H1 (cell line): Measurements from ENCODE around the gene FABP6. TPM values are rescaled to one million over a fixed set of nuclear protein-coding genes. Genes with fewer than 3 reads are reported as not detected.

Experiments used
- CTCF ChIA-PET: fragments of 300-600 bp; sonication (Branson Sonifier 250); formaldehyde crosslinking; loops from one replicate; lab custom pipeline; 2021; ENCODE audit not compliant: partially characterized antibody; lab: Charles Lee
- POLR2A ChIA-PET: fragments of 300-600 bp; sonication (Branson Sonifier 250); formaldehyde crosslinking; loops from one replicate; lab custom pipeline; 2021; ENCODE audit warnings: inconsistent platforms; ENCODE audit not compliant: partially characterized antibody; lab: Charles Lee
- DNase-seq, 2 experiments: peaks; one replicate each; pipeline versions ENCODE4 v3.0.0 to v3.0.0-alpha.2; 2010 to 2022; ENCODE audit warnings: low spot score in 2 of 2, low read depth in 1 of 2, mixed read lengths in 1 of 2
- FAIRE-seq: peaks from 2 replicates; lab custom pipeline; 2011; peaks lifted over from hg19 to GRCh38; lab: Jason Lieb, UNC
- H2AFZ ChIP-seq: 2 replicates; pipeline ENCODE4 v1.8.1; 2012; ENCODE audit warnings: low read length, inconsistent platforms
- H2AK5ac ChIP-seq: 2 replicates; pipeline ENCODE4 v1.6.1; 2013; ENCODE audit warnings: low read depth, low read length
- H2BK120ac ChIP-seq: replicated peaks from 2 replicates; pipeline ENCODE3; 2013; ENCODE audit warnings: low read depth, low read length, inconsistent platforms
- H2BK12ac ChIP-seq: 2 replicates; pipeline ENCODE4 v1.6.1; 2013; ENCODE audit warnings: low read depth, low read length
- H2BK15ac ChIP-seq: 2 replicates; pipeline ENCODE4 v1.6.1; 2013; ENCODE audit warnings: low read length
- H2BK20ac ChIP-seq: 2 replicates; pipeline ENCODE4 v1.6.1; 2013; ENCODE audit warnings: low read length
- H2BK5ac ChIP-seq: 2 replicates; pipeline ENCODE4 v1.6.1; 2013; ENCODE audit warnings: low read depth, low read length
- H3K14ac ChIP-seq: 2 replicates; pipeline ENCODE4 v1.6.1; 2013; ENCODE audit warnings: inconsistent platforms; ENCODE audit not compliant: insufficient read length
- H3K18ac ChIP-seq: 2 replicates; pipeline ENCODE4 v1.6.1; 2013; ENCODE audit warnings: low read length; ENCODE audit errors: extremely low read depth
- H3K23ac ChIP-seq: 2 replicates; pipeline ENCODE4 v1.6.1; 2013; ENCODE audit warnings: inconsistent platforms; ENCODE audit not compliant: insufficient read length
- H3K23me2 ChIP-seq: 2 replicates; pipeline ENCODE4 v1.6.1; 2013; ENCODE audit warnings: low read depth, low read length
- H3K27ac ChIP-seq: 2 replicates; pipeline ENCODE4 v1.6.1; 2011; ENCODE audit warnings: low read depth, low read length, inconsistent platforms
- H3K27me3 ChIP-seq, 4 experiments: replicated peaks in 1 of 4; 1 replicate in 1 of 4; 2 replicates in 3 of 4; pipeline versions ENCODE4 v1.6.1 to v1.8.1; 2011 to 2013; ENCODE audit warnings: low read length in 3 of 4, mild to moderate bottlenecking in 3 of 4, inconsistent platforms in 2 of 4, mixed read lengths in 2 of 4, moderate library complexity in 1 of 4; ENCODE audit not compliant: control insufficient read depth in 3 of 4, insufficient read depth in 3 of 4; ENCODE audit errors: extremely low read depth in 1 of 4
- H3K36me3 ChIP-seq, 4 experiments: 2 replicates each; pipeline versions ENCODE4 v1.6.1 to v1.8.1; 2011 to 2013; ENCODE audit warnings: mild to moderate bottlenecking in 4 of 4, low read length in 3 of 4, moderate library complexity in 2 of 4, control low read depth in 1 of 4, inconsistent platforms in 1 of 4; ENCODE audit not compliant: insufficient read depth in 4 of 4, control insufficient read depth in 2 of 4
- H3K4ac ChIP-seq: replicated peaks from 2 replicates; pipeline ENCODE3; 2013; ENCODE audit warnings: low read length, low read depth, mixed read lengths, inconsistent platforms; ENCODE audit not compliant: insufficient read length
- H3K4me1 ChIP-seq, 4 experiments: replicated peaks in 1 of 4; 1 replicate in 1 of 4; 2 replicates in 3 of 4; pipeline versions ENCODE4 v1.6.1 to v1.8.1; 2011 to 2013; ENCODE audit warnings: low read length in 3 of 4, inconsistent platforms in 2 of 4, mixed read lengths in 1 of 4; ENCODE audit not compliant: insufficient read depth in 4 of 4, control insufficient read depth in 3 of 4
- H3K4me2 ChIP-seq, 2 experiments: 2 replicates each; pipeline versions ENCODE4 v1.6.1 to v1.8.1; 2011 to 2013; ENCODE audit warnings: low read depth in 2 of 2, low read length in 2 of 2, control low read depth in 1 of 2, inconsistent platforms in 1 of 2, mild to moderate bottlenecking in 1 of 2; ENCODE audit not compliant: insufficient read depth in 1 of 2
- H3K4me3 ChIP-seq, 4 experiments: fragments of 200-600, 300-600 bp in 1 of 4; sonication (generic), shearing (Covaris generic), sonication (Bioruptor Twin) in 1 of 4; 2 replicates each; pipeline versions ENCODE4 v1.5.1 to v1.8.1; 2011 to 2016; ENCODE audit warnings: low read length in 4 of 4, low read depth in 3 of 4, control low read depth in 2 of 4, inconsistent platforms in 2 of 4, mild to moderate bottlenecking in 2 of 4, mixed read lengths in 1 of 4, moderate library complexity in 1 of 4; ENCODE audit not compliant: insufficient read depth in 2 of 4; ENCODE audit errors: extremely low read depth in 1 of 4
- H3K56ac ChIP-seq: replicated peaks from 2 replicates; pipeline ENCODE3; 2013; ENCODE audit warnings: low read depth, mild to moderate bottlenecking, mixed read lengths, low read length, inconsistent platforms; ENCODE audit not compliant: insufficient read length
- H3K79me1 ChIP-seq: 2 replicates; pipeline ENCODE4 v1.6.1; 2013; ENCODE audit warnings: low read depth, low read length, control low read depth
- H3K79me2 ChIP-seq, 2 experiments: 2 replicates each; pipeline versions ENCODE4 v1.6.1 to v1.8.1; 2012 to 2013; ENCODE audit warnings: low read length in 2 of 2, mild to moderate bottlenecking in 2 of 2, inconsistent platforms in 1 of 2; ENCODE audit not compliant: insufficient read depth in 2 of 2, control insufficient read depth in 1 of 2
- H3K9ac ChIP-seq, 4 experiments: replicated peaks in 1 of 4; 1 replicate in 1 of 4; 2 replicates in 3 of 4; pipeline versions ENCODE4 v1.6.1 to v1.8.1; 2011 to 2013; ENCODE audit warnings: low read depth in 3 of 4, low read length in 3 of 4, control low read depth in 2 of 4, mild to moderate bottlenecking in 2 of 4, moderate library complexity in 2 of 4, inconsistent platforms in 1 of 4; ENCODE audit errors: extremely low read depth in 1 of 4
- H3K9me3 ChIP-seq, 2 experiments: 2 replicates each; pipeline versions ENCODE4 v1.6.1 to v1.8.1; 2012 to 2013; ENCODE audit warnings: mild to moderate bottlenecking in 2 of 2, moderate library complexity in 2 of 2, control low read depth in 1 of 2, inconsistent platforms in 1 of 2, low read depth in 1 of 2, low read length in 1 of 2, mixed read lengths in 1 of 2; ENCODE audit not compliant: insufficient read depth in 2 of 2
- H4K20me1 ChIP-seq, 2 experiments: replicated peaks in 1 of 2; 2 replicates each; pipeline versions ENCODE3 to v1.8.1; 2011 to 2013; ENCODE audit warnings: inconsistent platforms in 2 of 2, low read length in 2 of 2, mild to moderate bottlenecking in 1 of 2; ENCODE audit not compliant: insufficient read depth in 2 of 2, control insufficient read depth in 1 of 2
- H4K5ac ChIP-seq: 2 replicates; pipeline ENCODE4 v1.6.1; 2013; ENCODE audit warnings: low read length, low read depth, mixed read lengths, inconsistent platforms; ENCODE audit not compliant: insufficient read length
- H4K8ac ChIP-seq: 2 replicates; pipeline ENCODE4 v1.8.0; 2013; ENCODE audit warnings: mild to moderate bottlenecking, moderate library complexity, low read length, inconsistent platforms; ENCODE audit not compliant: insufficient read depth; ENCODE audit errors: extremely low read depth
- H4K91ac ChIP-seq: replicated peaks from 2 replicates; pipeline ENCODE3; 2013; ENCODE audit warnings: low read length, mixed read lengths, inconsistent platforms; ENCODE audit not compliant: insufficient read length
- HDAC6 ChIP-seq: IDR thresholded peaks from one replicate; pipeline ENCODE4 v1.7.1; 2012; ENCODE audit warnings: low read depth, mild to moderate bottlenecking, inconsistent platforms, low read length, moderate library complexity
- POLR2A ChIP-seq, 2 experiments: IDR thresholded peaks; 1 replicate in 1 of 2; 2 replicates in 1 of 2; pipeline ENCODE4 v1.6.1; 2011; ENCODE audit warnings: low read depth in 2 of 2, low read length in 2 of 2, mild to moderate bottlenecking in 2 of 2; ENCODE audit errors: control extremely low read depth in 1 of 2
- POLR2AphosphoS5 ChIP-seq: IDR thresholded peaks from 2 replicates; pipeline ENCODE4 v1.6.1; 2011; ENCODE audit warnings: low read depth, low read length
- RNF2 ChIP-seq: fragments of 200-900, 300-1000 bp; sonication (generic); IDR thresholded peaks from 2 replicates; pipeline ENCODE4 v1.7.1; 2016; ENCODE audit warnings: borderline replicate concordance, low read depth, mild to moderate bottlenecking, antibody characterized with exemption, low read length; ENCODE audit not compliant: poor library complexity, severe bottlenecking; ENCODE audit errors: missing control alignments
- WGBS, 2 experiments: shearing (Covaris generic) in 1 of 2; methylation state at CpG; one replicate each; pipeline versions ENCODE4 v1.1.6 to v1.1.7; 2013 to 2015; ENCODE audit warnings: low lambda C conversion rate in 2 of 2, mixed read lengths in 2 of 2, inconsistent platforms in 1 of 2, low coverage in 1 of 2, missing lambda C conversion rate in 1 of 2; ENCODE audit not compliant: insufficient replicate concordance in 2 of 2, insufficient coverage in 1 of 2, insufficient read length in 1 of 2; ENCODE audit errors: extremely low coverage in 1 of 2, missing lambda C conversion rate in 1 of 2; 5-methylcytosine and 5-hydroxymethylcytosine counted together
- polyA plus RNA-seq, 7 experiments: library from polyadenylated mRNA; depleted of rRNA in 3 of 7; stranded (reverse) in 5 of 7; unstranded in 2 of 7; fragments of >200 nt in 5 of 7; fragments of 200-250 nt in 2 of 7; gene quantifications; 1 replicate in 5 of 7; 2 replicates in 1 of 7; 4 replicates in 1 of 7; pipeline versions ENCODE4 v1.2.1 to v1.2.3, GENCODE V29; 2011 to 2013; ENCODE audit warnings: missing spikeins in 2 of 7, mixed read lengths in 2 of 7
- total RNA-seq: library from RNA; stranded (reverse); fragmentation: NEBNext Ultra II Directional; extraction: Animal tissue kit (Norgen Biotek cat#: 25700); gene quantifications from 2 replicates; pipeline ENCODE4 v1.2.1, GENCODE V29; 2021

Gene FABP6
- total and polyA plus RNA-seq, 2 of the 8 experiments (the other 6 are each of a cell fraction or from before 2014, with no cell fraction given), result 4.8 to 6.1 TPM

DNA sequence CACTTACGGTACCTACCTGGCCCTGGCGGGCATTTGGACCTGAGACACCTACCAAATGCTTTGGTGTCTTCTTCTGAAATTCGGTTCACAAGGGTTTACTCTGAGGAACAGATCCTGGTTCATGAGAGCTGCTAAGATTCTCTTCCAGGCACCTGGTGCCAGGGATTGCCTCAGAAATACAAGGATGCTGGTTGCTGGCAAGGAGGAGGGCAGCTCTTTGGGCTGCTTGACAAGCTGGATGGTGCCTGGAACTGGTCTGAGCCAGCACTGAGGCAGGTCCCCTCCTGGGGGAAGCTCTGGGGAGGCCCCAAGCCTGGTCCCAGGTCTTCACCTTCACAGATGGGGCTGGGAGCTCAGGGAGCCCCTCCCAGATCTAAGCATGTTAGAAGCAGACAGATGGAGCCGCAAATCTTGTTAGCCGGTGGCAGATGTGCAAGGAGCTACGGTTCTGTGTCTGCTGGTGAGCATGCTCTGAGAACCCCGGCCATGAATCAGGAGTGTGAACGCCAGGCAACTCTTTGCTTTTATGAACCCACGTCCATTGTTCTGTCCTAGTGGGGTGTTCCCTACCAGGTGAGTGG, 16.3 kb downstream of the FABP6 start:
- Histone ChIP-seq H3K27ac (no peak overlapping the region), H3K4ac (no peak overlapping the region), H3K79me1 (no peaks in the 10 kb centered on the region), H3K4me2 (no peak overlapping the region), H3K23ac (no peak overlapping the region), H3K9me3 (no peaks in the 10 kb centered on the region), H4K5ac (no peak overlapping the region), H2BK12ac (no peak overlapping the region), H3K79me2 (no peaks in the 10 kb centered on the region), H3K36me3 (no peaks in the 10 kb centered on the region), H4K91ac (no peak overlapping the region), H2AK5ac (no peak overlapping the region), H2BK15ac (no peak overlapping the region), H2BK120ac (no peak overlapping the region), H3K9ac (no peak overlapping the region; a peak in 1 of 7 replicates), H3K18ac (0 out of 2 replicates have a peak overlapping the region, but pooled peaks have one; percentile 41), H4K20me1 (no peaks in the 10 kb centered on the region), H3K23me2 (no peaks in the 10 kb centered on the region), H3K4me3 (no peak overlapping the region), H2BK20ac (no peak overlapping the region), H3K14ac (no peak overlapping the region), H2BK5ac (no peak overlapping the region), H3K4me1 (peaks cover 0 to 3% (median 0%) of the 10 kb centered on the region in 4 experiments; a peak in 4 of 7 replicates), H3K27me3 (no peaks in the 10 kb centered on the region), H2AFZ (no peak overlapping the region), H3K56ac (no peak overlapping the region), H4K8ac (no peak overlapping the region)
- ChIA-PET CTCF (interaction anchor here (0.7 to 29.3 kb wide), 19 partner anchors 14 to 191 kb away, joined by 3 to 362 read pairs (median 4); partner anchors contain the start of gene CCNJL), POLR2A (interaction anchor here (0.7 to 3.7 kb wide), 10 partner anchors 9 to 199 kb away, joined by 3 to 9 read pairs (median 3); partner anchors contain the start of gene CCNJL)
- DNase-seq (no peak), FAIRE-seq (no peak)
- WGBS, 2 experiments, result 84% methylated on average over 9 of the region's 9 CpGs; no CpG with 5 or more reads in 1 of the 2 experiments
- 0 out of 2 replicates have a peak, but pooled peaks have one; percentile 24 for TF ChIP-seq POLR2AphosphoS5
- TF ChIP-seq HDAC6, result no peak
- 0 out of 3 replicates have a peak, but pooled peaks of 1 of the 2 experiments have one; percentile 20 for TF ChIP-seq POLR2A (IDR thresholded peaks at IDR 0.05; ENCODE audit: control extremely low read depth in 1 of 2, low read depth in 2 of 2, low read length in 2 of 2)
- TF ChIP-seq RNF2, result no peak
